IPS-20b (cell line): ENCODE measurements around the gene MS4A4A.
"Not testable (repeated sequence)": the region's sequence is repeated elsewhere in the genome, so short reads cannot be mapped to it uniquely, and the experiment has no call there.

Experiments
- H3K27ac ChIP-seq: one replicate; pipeline ENCODE4 v1.5.1; 2013; ENCODE audit warnings: low read length
- H3K27me3 ChIP-seq: 2 replicates; pipeline ENCODE4 v1.6.1; 2013; ENCODE audit warnings: mild to moderate bottlenecking, low read length, inconsistent platforms; ENCODE audit not compliant: insufficient read depth
- H3K36me3 ChIP-seq: 2 replicates; pipeline ENCODE4 v1.6.1; 2013; ENCODE audit warnings: low read depth, mild to moderate bottlenecking, inconsistent platforms, low read length, moderate library complexity; ENCODE audit not compliant: insufficient read depth
- H3K4me1 ChIP-seq: 2 replicates; pipeline ENCODE4 v1.6.1; 2013; ENCODE audit warnings: mild to moderate bottlenecking, control low read depth, inconsistent platforms, low read length, moderate library complexity; ENCODE audit not compliant: insufficient read depth
- H3K4me3 ChIP-seq: 2 replicates; pipeline ENCODE4 v1.5.1; 2013; ENCODE audit warnings: mild to moderate bottlenecking, low read length, inconsistent platforms
- H3K9ac ChIP-seq: 2 replicates; pipeline ENCODE4 v1.6.1; 2013; ENCODE audit warnings: low read depth, mild to moderate bottlenecking, inconsistent platforms, low read length, moderate library complexity
- H3K9me3 ChIP-seq: 2 replicates; pipeline ENCODE4 v1.6.1; 2013; ENCODE audit warnings: mild to moderate bottlenecking, low read depth, low read length, inconsistent platforms; ENCODE audit not compliant: insufficient read depth

MS4A4A gene

DNA sequence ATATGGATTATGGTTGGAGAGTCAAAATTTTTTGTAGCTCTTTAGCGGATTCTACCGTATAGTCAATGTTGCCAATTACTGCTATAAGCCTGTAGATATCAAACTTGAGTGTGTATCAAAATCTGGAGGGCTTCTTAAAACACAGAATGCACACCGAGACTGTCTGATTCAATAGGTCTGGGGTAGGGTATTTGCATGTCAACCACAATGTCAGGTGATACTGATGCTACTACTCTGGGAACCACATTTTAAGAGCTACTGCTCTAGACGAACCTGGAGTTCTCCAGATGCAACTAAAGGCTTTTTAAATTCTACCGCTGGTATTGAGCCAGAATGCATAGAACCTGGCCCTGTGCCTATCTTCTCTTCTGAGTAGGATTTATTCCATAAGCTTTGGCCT is 15.8 kb upstream of the MS4A4A start:
- H3K27me3 ChIP-seq, result no peaks in the 10 kb centered on the region
- H3K27ac ChIP-seq, result no peak overlapping the region
- no peaks in the 10 kb centered on the region for H3K4me1 ChIP-seq

GRCh38 chr11:60265373-60266214 is 14.9 kb upstream of the MS4A4A start:
- Histone ChIP-seq H3K36me3 (no peaks in the 10 kb centered on the region), H3K27ac (no peak overlapping the region), H3K9me3 (peaks cover 16% of the 10 kb centered on the region), H3K4me1 (no peaks in the 10 kb centered on the region), H3K4me3 (no peak overlapping the region), H3K27me3 (no peaks in the 10 kb centered on the region), H3K9ac (no peak overlapping the region)

More for the DNA sequence above, 15.8 kb upstream of the MS4A4A start:
- H3K9me3 ChIP-seq, result peaks cover 11% of the 10 kb centered on the region
- H3K4me3 ChIP-seq, result no peak overlapping the region
- no peaks in the 10 kb centered on the region for H3K36me3 ChIP-seq
- no peak overlapping the region for H3K9ac ChIP-seq

DNA sequence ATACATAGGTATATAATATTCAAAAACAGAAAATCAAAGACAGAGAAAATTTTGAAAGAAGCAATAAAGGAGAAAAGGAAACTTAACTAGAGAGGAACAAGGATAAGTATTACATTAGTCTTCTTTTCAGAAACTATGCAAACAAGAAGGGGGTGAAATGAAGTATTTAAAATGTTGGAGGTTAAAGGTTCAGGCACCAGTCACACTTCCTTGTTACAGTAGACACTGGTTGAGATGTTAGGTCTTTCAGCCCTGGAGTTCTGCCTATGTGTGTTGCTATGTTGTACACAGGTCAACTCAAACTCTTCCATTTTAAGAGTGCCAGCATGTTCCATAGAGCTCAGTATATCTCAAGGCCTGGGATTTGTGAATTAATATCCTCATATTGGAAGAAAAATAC is 6.0 kb upstream of the MS4A4A start:
- no peaks in the 10 kb centered on the region for H3K36me3 ChIP-seq
- no peak overlapping the region for H3K4me3 ChIP-seq
- no peaks in the 10 kb centered on the region for H3K27me3 ChIP-seq
- no peak overlapping the region for H3K9ac ChIP-seq
- peaks cover 6% of the 10 kb centered on the region; the same call in 1 of the 2 replicates for H3K9me3 ChIP-seq
- no peak overlapping the region for H3K27ac ChIP-seq
- peaks cover 12% of the 10 kb centered on the region; the same call in 1 of the 2 replicates for H3K4me1 ChIP-seq

- H3K27me3 ChIP-seq, result no peaks in the 10 kb centered on the region
- H3K9ac ChIP-seq, result no peak overlapping the region
- no peak overlapping the region for H3K4me3 ChIP-seq
- no peaks in the 10 kb centered on the region for H3K9me3 ChIP-seq
- no peak overlapping the region for H3K27ac ChIP-seq
- H3K36me3 ChIP-seq, result no peaks in the 10 kb centered on the region
- H3K4me1 ChIP-seq, result peaks cover 10% of the 10 kb centered on the region; the same call in 1 of the 2 replicates
Measured at GRCh38 chr11:60281485-60281884, 1.0 kb downstream of the MS4A4A start.

GRCh38 chr11:60282286-60282685 is 1.8 kb downstream of the MS4A4A start:
- Histone ChIP-seq H3K27ac (no peak overlapping the region), H3K4me3 (no peak overlapping the region), H3K9ac (no peak overlapping the region), H3K36me3 (no peaks in the 10 kb centered on the region), H3K9me3 (no peaks in the 10 kb centered on the region), H3K4me1 (peaks cover 13% of the 10 kb centered on the region; the same call in 1 of the 2 replicates), H3K27me3 (no peaks in the 10 kb centered on the region)

GRCh38 chr11:60285411-60286126 is 5.1 kb downstream of the MS4A4A start:
- not testable (repeated sequence) for H3K9ac ChIP-seq, H3K36me3 ChIP-seq, H3K27me3 ChIP-seq, H3K27ac ChIP-seq, H3K9me3 ChIP-seq
- Histone ChIP-seq H3K4me1 (peaks cover 13% of the 10 kb centered on the region; the same call in 1 of the 2 replicates), H3K4me3 (0 out of 2 replicates have a peak overlapping the region, but pooled peaks have one; percentile 16)

DNA sequence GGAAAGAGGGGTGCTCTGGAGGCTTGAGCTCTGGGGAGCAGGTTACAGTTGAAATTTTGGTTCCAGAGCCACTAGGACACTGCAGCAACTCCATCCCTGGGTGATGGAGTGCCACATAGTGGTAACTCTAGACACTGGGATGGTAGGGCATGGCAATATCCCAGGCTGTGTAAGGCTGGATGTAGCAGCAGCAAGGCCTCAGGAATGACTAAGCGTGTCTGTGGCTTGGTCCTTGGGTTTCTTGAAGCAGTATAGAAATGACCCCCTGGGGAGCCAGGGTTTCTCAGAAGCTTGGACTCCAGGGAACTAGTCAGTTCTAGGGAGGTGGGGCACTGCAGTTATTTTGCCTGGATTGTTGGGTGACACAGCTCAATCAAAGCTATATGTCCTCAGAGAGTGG is 8.1 kb downstream of the MS4A4A start:
- Histone ChIP-seq H3K27me3 (no peaks in the 10 kb centered on the region), H3K36me3 (no peaks in the 10 kb centered on the region), H3K4me1 (peaks cover 13% of the 10 kb centered on the region; the same call in 1 of the 2 replicates), H3K9me3 (peaks cover 8% of the 10 kb centered on the region), H3K4me3 (no peak overlapping the region), H3K9ac (no peak overlapping the region), H3K27ac (no peak overlapping the region)

- no peaks in the 10 kb centered on the region for H3K4me1 ChIP-seq
- H3K27ac ChIP-seq, result no peak overlapping the region
- no peak overlapping the region for H3K4me3 ChIP-seq
- H3K36me3 ChIP-seq, result no peaks in the 10 kb centered on the region
- no peaks in the 10 kb centered on the region for H3K27me3 ChIP-seq
- H3K9me3 ChIP-seq, result peaks cover 8% of the 10 kb centered on the region
- no peak overlapping the region for H3K9ac ChIP-seq
Measured at GRCh38 chr11:60292145-60292544, 11.7 kb downstream of the MS4A4A start.

DNA sequence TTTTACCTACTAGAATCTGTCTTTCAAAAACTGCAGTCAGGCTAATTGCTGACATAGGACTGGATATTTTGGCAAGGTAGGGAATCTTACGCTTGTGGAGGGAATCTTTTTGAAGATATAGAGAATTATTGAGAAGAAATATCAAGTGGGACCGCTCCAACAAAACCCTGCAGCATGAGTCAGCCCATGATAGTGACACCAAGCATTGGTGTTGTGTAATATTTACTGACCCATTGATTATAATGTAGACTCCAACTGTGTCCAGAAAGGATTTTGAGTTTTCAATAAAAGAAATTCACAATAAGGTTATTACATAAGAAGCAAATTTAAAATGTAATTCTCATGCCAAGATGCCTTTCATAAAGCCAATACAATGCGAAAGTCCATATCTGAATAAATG is 20.7 kb downstream of the MS4A4A start:
- Histone ChIP-seq H3K27me3 (no peaks in the 10 kb centered on the region), H3K4me1 (peaks cover 2% of the 10 kb centered on the region; the same call in 1 of the 2 replicates), H3K27ac (no peak overlapping the region), H3K4me3 (no peak overlapping the region), H3K9me3 (no peaks in the 10 kb centered on the region), H3K9ac (no peak overlapping the region), H3K36me3 (no peaks in the 10 kb centered on the region)

DNA sequence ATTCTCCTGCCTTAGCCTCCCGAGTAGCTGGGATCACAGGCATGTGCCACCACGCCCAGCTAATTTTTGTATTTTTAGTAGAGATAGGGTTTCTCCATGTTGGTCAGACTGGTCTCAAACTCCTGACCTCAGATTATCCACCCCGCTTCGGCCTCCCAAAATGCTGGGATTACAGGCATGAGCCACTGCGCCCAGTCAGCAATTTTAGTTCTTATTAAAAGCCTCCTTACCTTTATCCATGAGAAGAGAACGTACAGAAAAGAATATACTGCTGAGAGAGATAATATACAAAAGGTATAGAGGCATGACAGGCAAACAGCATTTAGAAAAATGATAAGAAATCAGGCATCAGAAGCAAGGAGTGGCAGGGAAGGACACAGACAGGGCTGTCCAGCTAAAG is 21.4 kb downstream of the MS4A4A start:
- not testable (repeated sequence) for H3K4me3 ChIP-seq, H3K27me3 ChIP-seq, H3K4me1 ChIP-seq, H3K27ac ChIP-seq, H3K9ac ChIP-seq, H3K36me3 ChIP-seq, H3K9me3 ChIP-seq

DNA sequence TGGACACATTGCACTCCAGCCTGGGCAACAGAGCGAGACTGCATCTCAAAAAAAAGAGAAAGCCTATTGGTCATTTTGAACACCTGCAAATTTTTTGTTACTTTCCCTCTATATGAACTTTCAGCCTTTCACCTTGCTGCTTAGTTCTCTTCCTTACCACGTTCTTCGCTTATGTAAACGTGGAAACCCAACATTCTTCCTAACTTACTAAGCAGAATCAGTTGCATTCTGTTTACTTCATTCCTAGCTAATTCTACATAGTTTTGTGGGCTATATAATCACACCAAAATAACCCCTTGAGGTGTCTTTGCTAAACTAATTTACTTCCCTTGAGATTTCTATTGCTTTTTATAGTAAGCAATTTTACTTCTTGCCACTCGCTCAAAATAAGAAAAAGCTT is 23.2 kb downstream of the MS4A4A start:
- Histone ChIP-seq H3K4me1 (peaks cover 8% of the 10 kb centered on the region; the same call in 1 of the 2 replicates), H3K9ac (no peak overlapping the region), H3K27ac (no peak overlapping the region), H3K4me3 (no peak overlapping the region), H3K27me3 (no peaks in the 10 kb centered on the region), H3K36me3 (no peaks in the 10 kb centered on the region), H3K9me3 (no peaks in the 10 kb centered on the region)
